Measurements from ENCODE around the gene PHLDA1. TPM values are rescaled to one million over a fixed set of nuclear protein-coding genes. Genes with fewer than 3 reads are reported as not detected.

PHLDA1 gene
- polyA plus RNA-seq, 1 donor (not counting 4 experiments of a cell fraction or from before 2014, with no cell fraction given) = 144 TPM

GRCh38 chr12:76049575-76050251 is 18.1 kb upstream of the PHLDA1 start:
- no peak for DNase-seq (ENCODE audit: low read depth, low spot score)
- no peak overlapping the region for H3K27ac ChIP-seq (ENCODE audit: control insufficient read depth, insufficient read depth, low read length)
- no peak for TF ChIP-seq EZH2 (IDR thresholded peaks at IDR 0.05; ENCODE audit: low read length)
- TF ChIP-seq CTCF (optimal IDR thresholded peaks at IDR 0.05 in 1 of 3, IDR thresholded peaks at IDR 0.05 in 1 of 3, conservative IDR thresholded peaks at IDR 0.05 in 1 of 3; ENCODE audit: extremely low read depth in 1 of 3, insufficient read depth in 2 of 3, low read length in 3 of 3) = no peak
- peaks cover 2% of the 10 kb centered on the region for H4K20me1 ChIP-seq (ENCODE audit: control insufficient read depth, extremely low read depth, insufficient read depth, low read length)
- H3K9me1 ChIP-seq (ENCODE audit: control insufficient read depth, extremely low read depth, insufficient read depth, low read length) = no peaks in the 10 kb centered on the region
- H3K36me3 ChIP-seq (ENCODE audit: control insufficient read depth in 2 of 2, extremely low read depth in 1 of 2, insufficient read depth in 2 of 2, low read length in 2 of 2) = peaks cover 14 to 19% of the 10 kb centered on the region in 2 experiments
- no peaks in the 10 kb centered on the region for H3K4me1 ChIP-seq (ENCODE audit: control insufficient read depth, extremely low read depth, insufficient read depth, low read length)
- no peak overlapping the region for H3K4me2 ChIP-seq (ENCODE audit: control insufficient read depth, extremely low read depth, insufficient read depth, low read depth, low read length)
- H3K79me2 ChIP-seq (ENCODE audit: control insufficient read depth, insufficient read depth, low read length) = peaks cover 3% of the 10 kb centered on the region
- no peak overlapping the region for H2AFZ ChIP-seq (ENCODE audit: control insufficient read depth, low read length)
- no peak overlapping the region for H3K4me3 ChIP-seq (ENCODE audit: control insufficient read depth in 2 of 3, extremely low read depth in 1 of 3, insufficient read depth in 2 of 3, low read depth in 1 of 3, low read length in 3 of 3)
- dilution Hi-C loops (cut with MboI; ENCODE audit: extremely low pct_ligation_motif_present, low sequenced_read_pairs) = no loop called here
- H3K9ac ChIP-seq (ENCODE audit: control insufficient read depth, extremely low read depth, insufficient read depth, low read length) = no peak overlapping the region
- H3K9me3 ChIP-seq (ENCODE audit: control insufficient read depth, low read depth, low read length) = no peaks in the 10 kb centered on the region
- H3K27me3 ChIP-seq (ENCODE audit: control insufficient read depth, extremely low read depth, insufficient read depth, low read length) = no peaks in the 10 kb centered on the region
- no peak for FAIRE-seq

DNA sequence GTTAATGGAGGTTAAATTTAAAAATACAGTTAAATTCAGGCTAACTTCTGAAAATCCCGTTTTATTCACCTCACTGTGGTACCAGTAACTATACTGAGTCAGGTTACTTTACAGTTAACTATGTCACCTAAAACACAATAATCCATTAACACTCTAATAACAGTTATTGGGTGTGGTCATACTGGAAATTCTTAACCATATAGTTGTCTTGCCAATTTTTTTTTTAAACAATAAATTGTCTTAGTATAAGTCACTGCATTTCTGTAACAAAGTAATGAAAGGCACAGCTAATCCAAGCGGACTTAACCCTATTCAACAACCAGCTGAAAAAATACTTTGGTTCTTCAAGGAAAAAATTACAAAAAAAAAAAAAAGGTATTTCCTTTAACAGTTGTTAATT is 16.2 kb upstream of the PHLDA1 start:
- H3K27ac ChIP-seq (ENCODE audit: control insufficient read depth, insufficient read depth, low read length) = no peak overlapping the region
- no peak overlapping the region for H3K4me2 ChIP-seq (ENCODE audit: control insufficient read depth, extremely low read depth, insufficient read depth, low read depth, low read length)
- H3K36me3 ChIP-seq (ENCODE audit: control insufficient read depth in 2 of 2, extremely low read depth in 1 of 2, insufficient read depth in 2 of 2, low read length in 2 of 2) = peaks cover 10 to 13% of the 10 kb centered on the region in 2 experiments
- TF ChIP-seq EZH2 (IDR thresholded peaks at IDR 0.05; ENCODE audit: low read length) (no peak), CTCF (optimal IDR thresholded peaks at IDR 0.05 in 1 of 3, IDR thresholded peaks at IDR 0.05 in 1 of 3, conservative IDR thresholded peaks at IDR 0.05 in 1 of 3; ENCODE audit: extremely low read depth in 1 of 3, insufficient read depth in 2 of 3, low read length in 3 of 3) (no peak)
- no peaks in the 10 kb centered on the region for H4K20me1 ChIP-seq (ENCODE audit: control insufficient read depth, extremely low read depth, insufficient read depth, low read length)
- H3K9ac ChIP-seq (ENCODE audit: control insufficient read depth, extremely low read depth, insufficient read depth, low read length) = no peak overlapping the region
- FAIRE-seq (no peak), DNase-seq (ENCODE audit: low read depth, low spot score) (no peak)
- no peaks in the 10 kb centered on the region for H3K9me1 ChIP-seq (ENCODE audit: control insufficient read depth, extremely low read depth, insufficient read depth, low read length)
- H3K9me3 ChIP-seq (ENCODE audit: control insufficient read depth, low read depth, low read length) = no peaks in the 10 kb centered on the region
- no peaks in the 10 kb centered on the region for H3K79me2 ChIP-seq (ENCODE audit: control insufficient read depth, insufficient read depth, low read length)
- H3K4me3 ChIP-seq (ENCODE audit: control insufficient read depth in 2 of 3, extremely low read depth in 1 of 3, insufficient read depth in 2 of 3, low read depth in 1 of 3, low read length in 3 of 3) = no peak overlapping the region
- H2AFZ ChIP-seq (ENCODE audit: control insufficient read depth, low read length) = no peak overlapping the region
- H3K4me1 ChIP-seq (ENCODE audit: control insufficient read depth, extremely low read depth, insufficient read depth, low read length) = no peaks in the 10 kb centered on the region
- dilution Hi-C loops (cut with MboI; ENCODE audit: extremely low pct_ligation_motif_present, low sequenced_read_pairs) = no loop called here
- H3K27me3 ChIP-seq (ENCODE audit: control insufficient read depth, extremely low read depth, insufficient read depth, low read length) = no peaks in the 10 kb centered on the region

All from keratinocyte (primary cell).